ENCODE results near the gene SPON1.

The SPON1 gene

GRCh38 chr11:14112721-14113120 is 150.2 kb downstream of the SPON1 start:
- Histone ChIP-seq H3K14ac (ENCODE audit: low read length in 2 of 2) (no peak overlapping the region), H4K91ac (ENCODE audit: low read length) (no peak overlapping the region), H3K79me1 (replicated peaks; ENCODE audit: low read length, poor library complexity, severe bottlenecking) (no peaks in the 10 kb centered on the region), H3K4me3 (ENCODE audit: insufficient read depth in 1 of 2, low read depth in 1 of 2, low read length in 2 of 2) (no peak overlapping the region), H3K9ac (ENCODE audit: low read length) (no peak overlapping the region), H3K18ac (ENCODE audit: low read depth in 1 of 2, low read length in 2 of 2) (no peak overlapping the region), H3K23ac (ENCODE audit: low read length in 2 of 2) (no peak overlapping the region), H3K27ac (ENCODE audit: low read length, poor library complexity, severe bottlenecking) (no peak overlapping the region), H3K4me2 (ENCODE audit: low read length, poor library complexity, severe bottlenecking) (no peak overlapping the region), H3K27me3 (ENCODE audit: control insufficient read depth in 1 of 2, insufficient read depth in 1 of 2, low read length in 2 of 2) (peaks cover 0 to 4% of the 10 kb centered on the region in 2 experiments), H2BK5ac (ENCODE audit: low read depth, low read length, poor library complexity, severe bottlenecking) (no peak overlapping the region), H2BK120ac (ENCODE audit: low read depth, low read length) (no peak overlapping the region), H2BK15ac (ENCODE audit: low read depth, poor library complexity, severe bottlenecking) (no peak overlapping the region), H3K36me3 (ENCODE audit: control insufficient read depth in 1 of 2, insufficient read depth in 2 of 2, low read depth in 1 of 2, low read length in 2 of 2) (no peaks in the 10 kb centered on the region), H2AK5ac (ENCODE audit: low read length, severe bottlenecking) (no peak overlapping the region), H3K9me3 (ENCODE audit: control insufficient read depth, low read length) (no peaks in the 10 kb centered on the region), H2AFZ (ENCODE audit: low read depth, low read length) (no peak overlapping the region), H3K4me1 (ENCODE audit: control insufficient read depth, insufficient read depth, low read depth, low read length) (no peaks in the 10 kb centered on the region), H2BK12ac (ENCODE audit: low read length in 2 of 2) (no peak overlapping the region), H3K4ac (ENCODE audit: low read depth in 1 of 2, low read length in 2 of 2) (no peak overlapping the region), H4K8ac (ENCODE audit: low read length) (no peak overlapping the region)
- no peak for DNase-seq
- 72% methylated on average over 2 of the region's 2 CpGs for WGBS

- Histone ChIP-seq H3K9ac (ENCODE audit: low read length) (no peak overlapping the region), H3K9me3 (ENCODE audit: control insufficient read depth, low read length) (no peaks in the 10 kb centered on the region), H3K4ac (ENCODE audit: low read depth in 1 of 2, low read length in 2 of 2) (no peak overlapping the region), H3K27me3 (ENCODE audit: control insufficient read depth in 1 of 2, insufficient read depth in 1 of 2, low read length in 2 of 2) (peaks cover 0 to 4% of the 10 kb centered on the region in 2 experiments), H2AFZ (ENCODE audit: low read depth, low read length) (no peak overlapping the region), H4K91ac (ENCODE audit: low read length) (no peak overlapping the region), H3K23ac (ENCODE audit: low read length in 2 of 2) (no peak overlapping the region), H3K4me2 (ENCODE audit: low read length, poor library complexity, severe bottlenecking) (no peak overlapping the region), H2AK5ac (ENCODE audit: low read length, severe bottlenecking) (no peak overlapping the region), H4K8ac (ENCODE audit: low read length) (no peak overlapping the region), H3K4me3 (ENCODE audit: insufficient read depth in 1 of 2, low read depth in 1 of 2, low read length in 2 of 2) (no peak overlapping the region), H3K14ac (ENCODE audit: low read length in 2 of 2) (no peak overlapping the region), H3K4me1 (ENCODE audit: control insufficient read depth, insufficient read depth, low read depth, low read length) (no peaks in the 10 kb centered on the region), H3K79me1 (replicated peaks; ENCODE audit: low read length, poor library complexity, severe bottlenecking) (no peaks in the 10 kb centered on the region), H2BK12ac (ENCODE audit: low read length in 2 of 2) (no peak overlapping the region), H3K36me3 (ENCODE audit: control insufficient read depth in 1 of 2, insufficient read depth in 2 of 2, low read depth in 1 of 2, low read length in 2 of 2) (no peaks in the 10 kb centered on the region), H3K27ac (ENCODE audit: low read length, poor library complexity, severe bottlenecking) (no peak overlapping the region), H2BK120ac (ENCODE audit: low read depth, low read length) (no peak overlapping the region), H2BK5ac (ENCODE audit: low read depth, low read length, poor library complexity, severe bottlenecking) (no peak overlapping the region), H3K18ac (ENCODE audit: low read depth in 1 of 2, low read length in 2 of 2) (no peak overlapping the region), H2BK15ac (ENCODE audit: low read depth, poor library complexity, severe bottlenecking) (no peak overlapping the region)
- DNase-seq: no peak
- 58% methylated on average over 1 of the region's 1 CpG for WGBS
These were observed 151.7 kb downstream of the SPON1 start for GRCh38 chr11:14114269-14114668.

- Histone ChIP-seq H3K23ac (ENCODE audit: low read length in 2 of 2) (no peak overlapping the region), H3K4me2 (ENCODE audit: low read length, poor library complexity, severe bottlenecking) (no peak overlapping the region), H2AFZ (ENCODE audit: low read depth, low read length) (no peak overlapping the region), H3K4me3 (ENCODE audit: insufficient read depth in 1 of 2, low read depth in 1 of 2, low read length in 2 of 2) (no peak overlapping the region), H3K4me1 (ENCODE audit: control insufficient read depth, insufficient read depth, low read depth, low read length) (no peaks in the 10 kb centered on the region), H2BK120ac (ENCODE audit: low read depth, low read length) (no peak overlapping the region), H3K18ac (ENCODE audit: low read depth in 1 of 2, low read length in 2 of 2) (no peak overlapping the region), H3K4ac (ENCODE audit: low read depth in 1 of 2, low read length in 2 of 2) (no peak overlapping the region), H3K36me3 (ENCODE audit: control insufficient read depth in 1 of 2, insufficient read depth in 2 of 2, low read depth in 1 of 2, low read length in 2 of 2) (no peaks in the 10 kb centered on the region), H2BK15ac (ENCODE audit: low read depth, poor library complexity, severe bottlenecking) (no peak overlapping the region), H3K27me3 (ENCODE audit: control insufficient read depth in 1 of 2, insufficient read depth in 1 of 2, low read length in 2 of 2) (peaks cover 0 to 4% of the 10 kb centered on the region in 2 experiments), H3K14ac (ENCODE audit: low read length in 2 of 2) (no peak overlapping the region), H3K9ac (ENCODE audit: low read length) (no peak overlapping the region), H2BK5ac (ENCODE audit: low read depth, low read length, poor library complexity, severe bottlenecking) (no peak overlapping the region), H2AK5ac (ENCODE audit: low read length, severe bottlenecking) (no peak overlapping the region), H3K27ac (ENCODE audit: low read length, poor library complexity, severe bottlenecking) (no peak overlapping the region), H3K79me1 (replicated peaks; ENCODE audit: low read length, poor library complexity, severe bottlenecking) (no peaks in the 10 kb centered on the region), H4K91ac (ENCODE audit: low read length) (no peak overlapping the region), H4K8ac (ENCODE audit: low read length) (no peak overlapping the region), H2BK12ac (ENCODE audit: low read length in 2 of 2) (no peak overlapping the region), H3K9me3 (ENCODE audit: control insufficient read depth, low read length) (no peaks in the 10 kb centered on the region)
- no peak for DNase-seq
- 48% methylated on average over 2 of the region's 2 CpGs for WGBS
These were observed 152.3 kb downstream of the SPON1 start for GRCh38 chr11:14114786-14115185.

DNA sequence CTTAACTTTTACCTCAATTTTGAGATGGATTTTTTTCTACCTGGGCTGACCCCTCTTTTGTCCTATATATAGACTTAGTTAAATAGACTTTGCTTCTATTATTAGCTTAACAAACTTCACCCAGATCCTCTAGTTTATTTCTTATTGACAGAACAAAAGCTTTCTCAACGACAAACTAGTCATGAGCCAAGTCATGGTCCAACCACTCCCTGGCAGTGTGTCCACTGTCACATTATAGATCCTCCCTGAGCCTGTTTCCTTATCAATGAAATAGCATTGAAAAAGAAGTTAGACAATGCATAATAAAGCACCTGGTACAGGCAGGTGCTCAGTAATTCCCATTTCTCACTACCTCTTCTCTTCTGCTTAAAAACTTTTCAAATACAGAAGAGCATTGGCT is 155.1 kb downstream of the SPON1 start:
- Histone ChIP-seq H2BK5ac (ENCODE audit: low read depth, low read length, poor library complexity, severe bottlenecking) (no peak overlapping the region), H3K4ac (ENCODE audit: low read depth in 1 of 2, low read length in 2 of 2) (no peak overlapping the region), H2AFZ (ENCODE audit: low read depth, low read length) (no peak overlapping the region), H3K14ac (ENCODE audit: low read length in 2 of 2) (no peak overlapping the region), H3K4me1 (ENCODE audit: control insufficient read depth, insufficient read depth, low read depth, low read length) (no peaks in the 10 kb centered on the region), H2BK15ac (ENCODE audit: low read depth, poor library complexity, severe bottlenecking) (no peak overlapping the region), H3K18ac (ENCODE audit: low read depth in 1 of 2, low read length in 2 of 2) (no peak overlapping the region), H4K8ac (ENCODE audit: low read length) (no peak overlapping the region), H3K9ac (ENCODE audit: low read length) (no peak overlapping the region), H3K23ac (ENCODE audit: low read length in 2 of 2) (no peak overlapping the region), H3K27me3 (ENCODE audit: control insufficient read depth in 1 of 2, insufficient read depth in 1 of 2, low read length in 2 of 2) (no peaks in the 10 kb centered on the region), H3K4me2 (ENCODE audit: low read length, poor library complexity, severe bottlenecking) (no peak overlapping the region), H2AK5ac (ENCODE audit: low read length, severe bottlenecking) (no peak overlapping the region), H3K9me3 (ENCODE audit: control insufficient read depth, low read length) (no peaks in the 10 kb centered on the region), H2BK12ac (ENCODE audit: low read length in 2 of 2) (no peak overlapping the region), H3K36me3 (ENCODE audit: control insufficient read depth in 1 of 2, insufficient read depth in 2 of 2, low read depth in 1 of 2, low read length in 2 of 2) (no peaks in the 10 kb centered on the region), H3K27ac (ENCODE audit: low read length, poor library complexity, severe bottlenecking) (no peak overlapping the region), H4K91ac (ENCODE audit: low read length) (no peak overlapping the region), H3K4me3 (ENCODE audit: insufficient read depth in 1 of 2, low read depth in 1 of 2, low read length in 2 of 2) (no peak overlapping the region), H3K79me1 (replicated peaks; ENCODE audit: low read length, poor library complexity, severe bottlenecking) (no peaks in the 10 kb centered on the region), H2BK120ac (ENCODE audit: low read depth, low read length) (no peak overlapping the region)
- 80% methylated on average over 1 of the region's 1 CpG for WGBS
- no peak for DNase-seq
